HepG2 (cell line): ENCODE data around the gene ANKRD44. TPM values are rescaled to one million over a fixed set of nuclear protein-coding genes. Genes with fewer than 3 reads are reported as not detected.

Source experiments
- ATAC-seq: fragments of 200-7000 bp; cut with Tn5 transposase; 3 replicates; pipeline ENCODE4 v1.9.1; 2020; ENCODE audit warnings: mild to moderate bottlenecking, moderate library complexity
- BruUV-seq: library from RNA; stranded (reverse); fragments of 400-500 nt; replicated peaks from 2 replicates; lab custom pipeline; 2021; lab: Mats Ljungman, UMichigan
- CTCF ChIA-PET: fragments of 300-600 bp; formaldehyde crosslinking; extraction: SDS; loops from one replicate; lab custom pipeline; 2021; ENCODE audit warnings: low total read pairs, inconsistent platforms, low intra/inter-chr PET ratio; lab: Yijun Ruan, JAX
- POLR2A ChIA-PET: fragments of 350-600 bp; sonication (Branson Sonifier 250); formaldehyde crosslinking; loops from one replicate; lab custom pipeline; 2020; ENCODE audit warnings: antibody characterized with exemption, inconsistent platforms; lab: Yijun Ruan, JAX
- DNase-seq: peaks from one replicate; pipeline ENCODE4 v3.0.0-alpha.2; 2015; ENCODE audit warnings: low spot score
- FAIRE-seq: peaks from 3 replicates; lab custom pipeline; 2011; peaks lifted over from hg19 to GRCh38; lab: Jason Lieb, UNC
- H2AFZ ChIP-seq: one replicate; pipeline ENCODE4 v1.6.1; 2011; ENCODE audit warnings: low read length, inconsistent platforms
- H3K27ac ChIP-seq: fragments of 300-600 bp; 3 replicates; pipeline ENCODE4 v1.8.0; 2011; ENCODE audit warnings: mixed run types, mild to moderate bottlenecking, mixed read lengths, low read length, inconsistent platforms; ENCODE audit not compliant: insufficient read depth; ENCODE audit errors: extremely low read length
- H3K27me3 ChIP-seq, 2 experiments: fragments of 200-600 bp in 1 of 2; 2 replicates in 1 of 2; 3 replicates in 1 of 2; pipeline versions ENCODE4 v1.6.0 to v1.8.0; 2011; ENCODE audit warnings: low read length in 2 of 2, mild to moderate bottlenecking in 2 of 2, moderate library complexity in 2 of 2, inconsistent platforms in 1 of 2; ENCODE audit not compliant: insufficient read depth in 2 of 2, control insufficient read depth in 1 of 2
- H3K36me3 ChIP-seq, 2 experiments: fragments of 200-600 bp in 1 of 2; replicated peaks in 1 of 2; 2 replicates in 1 of 2; 3 replicates in 1 of 2; pipeline versions ENCODE4 v1.5.1 to v1.8.0; 2011; ENCODE audit warnings: low read length in 2 of 2, inconsistent platforms in 1 of 2; ENCODE audit not compliant: insufficient read depth in 2 of 2, control insufficient read depth in 1 of 2
- H3K4me1 ChIP-seq: 2 replicates; pipeline ENCODE4 v1.5.1; 2012; ENCODE audit warnings: low read length, inconsistent platforms; ENCODE audit not compliant: insufficient read depth
- H3K4me2 ChIP-seq: 2 replicates; pipeline ENCODE4 v1.6.0; 2011; ENCODE audit warnings: low read depth, low read length, inconsistent platforms
- H3K4me3 ChIP-seq, 3 experiments: fragments of 200-600 bp in 1 of 3; sonication (generic), shearing (Covaris generic) in 1 of 3; replicated peaks in 1 of 3; 2 replicates each; pipeline ENCODE4 v1.5.1; 2011 to 2016; ENCODE audit warnings: low read length in 3 of 3, inconsistent platforms in 2 of 3, low read depth in 2 of 3, mild to moderate bottlenecking in 2 of 3, control low read depth in 1 of 3, mixed read lengths in 1 of 3; ENCODE audit not compliant: insufficient read depth in 1 of 3
- H3K79me2 ChIP-seq: one replicate; pipeline ENCODE4 v1.6.1; 2011; ENCODE audit warnings: low read length, inconsistent platforms; ENCODE audit not compliant: insufficient read depth
- H3K9ac ChIP-seq: 2 replicates; pipeline ENCODE4 v1.6.0; 2011; ENCODE audit warnings: mild to moderate bottlenecking, low read depth, low read length, inconsistent platforms; ENCODE audit not compliant: insufficient read depth
- H3K9me3 ChIP-seq: 2 replicates; pipeline ENCODE4 v1.5.1; 2012; ENCODE audit warnings: mild to moderate bottlenecking, low read length
- H4K20me1 ChIP-seq: 2 replicates; pipeline ENCODE4 v1.6.0; 2011; ENCODE audit warnings: inconsistent platforms, mild to moderate bottlenecking, low read length, moderate library complexity; ENCODE audit not compliant: insufficient read depth
- CHCHD3 ChIP-seq: sonication (generic); formaldehyde crosslinking; IDR thresholded peaks from 2 replicates; pipeline ENCODE4 v1.8.0; 2022; ENCODE audit warnings: mild to moderate bottlenecking, missing genetic modification reagents, moderate library complexity
- KDM3A ChIP-seq: IDR thresholded peaks from 2 replicates; pipeline ENCODE4 v1.6.1; 2018; ENCODE audit warnings: low read depth, missing compliant biosample characterization
- PHB2 ChIP-seq: fragments of 450-650 bp; IDR thresholded peaks from 2 replicates; pipeline ENCODE4 v1.6.1; 2018; ENCODE audit not compliant: partially characterized antibody
- RBAK ChIP-seq: sonication (generic); formaldehyde crosslinking; IDR thresholded peaks from 2 replicates; pipeline ENCODE4 v1.5.1; 2020; ENCODE audit warnings: mild to moderate bottlenecking, missing genetic modification reagents
- RFX5 ChIP-seq: IDR thresholded peaks from 2 replicates; pipeline ENCODE4 v1.6.1; 2011; ENCODE audit warnings: low read depth, low read length, improper control_type of control experiment
- SATB2 ChIP-seq: sonication (generic); formaldehyde crosslinking; IDR thresholded peaks from 2 replicates; pipeline ENCODE4 v1.5.0; 2020; ENCODE audit warnings: missing genetic modification reagents
- TFAP4 ChIP-seq: sonication (generic); IDR thresholded peaks from 2 replicates; pipeline ENCODE4 v1.6.1; 2016; ENCODE audit warnings: low read depth, borderline replicate concordance
- ZNF431 ChIP-seq: sonication (generic); formaldehyde crosslinking; IDR thresholded peaks from 2 replicates; pipeline ENCODE4 v1.9.0; 2022; ENCODE audit warnings: missing genetic modification reagents, low read depth, mild to moderate bottlenecking, borderline replicate concordance
- ZNF724P ChIP-seq: sonication (generic); formaldehyde crosslinking; IDR thresholded peaks from 2 replicates; pipeline ENCODE4 v1.8.0; 2022; ENCODE audit warnings: missing genetic modification reagents, borderline replicate concordance
- WGBS: methylation state at CpG from one replicate; pipeline ENCODE4 v1.1.6; 2017; ENCODE audit warnings: low lambda C conversion rate; 5-methylcytosine and 5-hydroxymethylcytosine counted together
- in situ Hi-C: cut with HindIII; loops from 2 replicates; pipeline ENCODE4 v1.10.0; 2017; ENCODE audit warnings: low pct_unique_long_range_greater_than_20kb; ENCODE audit not compliant: extremely low pct_ligation_motif_present
- intact Hi-C: fragments of 100-400 bp; cut with micrococcal nuclease; formaldehyde crosslinking; loops from one replicate; pipeline ENCODE4 v1.10.0; 2022; ENCODE audit not compliant: unreplicated experiment
- polyA plus RNA-seq, 8 experiments: library from polyadenylated mRNA; depleted of rRNA in 3 of 8; stranded (reverse) in 7 of 8; unstranded in 1 of 8; fragments of >200 nt; fragmentation: Illumina TruSeq in 4 of 8; extraction: Trizol in 4 of 8; gene quantifications; 2 replicates each; pipeline versions ENCODE4 v1.2.1 to v1.2.3, GENCODE V29; 2011 to 2016; ENCODE audit warnings: low read depth in 4 of 8, missing spikeins in 1 of 8, mixed read lengths in 1 of 8; ENCODE audit not compliant: insufficient read depth in 1 of 8
- total RNA-seq, 5 experiments: library from RNA; depleted of rRNA; stranded (reverse); fragments of >200 nt; fragmentation: Illumina TruSeq; extraction: Trizol; gene quantifications; 2 replicates each; pipeline ENCODE4 v1.2.3, GENCODE V29; 2016; ENCODE audit warnings: low read depth in 1 of 5
- TF ChIP-seq, protein P1 (sequence below): sonication (generic); formaldehyde crosslinking; IDR thresholded peaks from 2 replicates; pipeline ENCODE4 v1.8.1; 2022; ENCODE audit warnings: mild to moderate bottlenecking, missing genetic modification reagents
- TF ChIP-seq, protein P2 (sequence below): sonication (generic); formaldehyde crosslinking; IDR thresholded peaks from 2 replicates; pipeline ENCODE4 v1.5.1; 2020; ENCODE audit warnings: mild to moderate bottlenecking, missing genetic modification reagents, borderline replicate concordance

Gene ANKRD44
- total and polyA plus RNA-seq, 2 of the 13 experiments (the other 11 are each of a cell fraction or from before 2014, with no cell fraction given), result 0.04 to 0.11 TPM

DNA sequence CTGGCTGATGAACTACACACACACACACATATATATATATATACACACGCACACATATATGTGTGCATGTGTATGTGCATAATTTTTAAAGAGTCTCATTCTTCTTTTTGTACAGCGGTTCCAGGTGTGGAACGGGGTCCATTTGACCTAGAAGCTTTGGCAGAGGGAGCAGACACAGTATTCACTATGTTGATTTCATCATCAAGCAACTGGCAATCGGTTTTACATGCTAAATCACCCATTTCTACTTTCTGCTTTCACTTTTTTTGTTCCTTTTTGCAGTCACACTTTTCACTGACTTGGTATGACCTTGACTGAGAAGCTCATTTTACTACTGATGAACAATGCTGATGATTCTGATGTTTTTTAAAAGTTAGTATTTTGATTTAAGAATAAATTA lies 321.1 kb downstream of the ANKRD44 start (continued):
- TF ChIP-seq, protein P1, sequence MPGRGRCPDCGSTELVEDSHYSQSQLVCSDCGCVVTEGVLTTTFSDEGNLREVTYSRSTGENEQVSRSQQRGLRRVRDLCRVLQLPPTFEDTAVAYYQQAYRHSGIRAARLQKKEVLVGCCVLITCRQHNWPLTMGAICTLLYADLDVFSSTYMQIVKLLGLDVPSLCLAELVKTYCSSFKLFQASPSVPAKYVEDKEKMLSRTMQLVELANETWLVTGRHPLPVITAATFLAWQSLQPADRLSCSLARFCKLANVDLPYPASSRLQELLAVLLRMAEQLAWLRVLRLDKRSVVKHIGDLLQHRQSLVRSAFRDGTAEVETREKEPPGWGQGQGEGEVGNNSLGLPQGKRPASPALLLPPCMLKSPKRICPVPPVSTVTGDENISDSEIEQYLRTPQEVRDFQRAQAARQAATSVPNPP (CRISPR knock-in tag), result no peak
- TF ChIP-seq PHB2 (no peak), RBAK (CRISPR knock-in tag) (no peak), RFX5 (no peak), KDM3A (CRISPR knock-in tag) (no peak), SATB2 (CRISPR knock-in tag) (no peak), ZNF431 (CRISPR knock-in tag) (no peak), ZNF724P (CRISPR knock-in tag) (no peak)
- TF ChIP-seq, all 625 proteins: peak for 0

DNA sequence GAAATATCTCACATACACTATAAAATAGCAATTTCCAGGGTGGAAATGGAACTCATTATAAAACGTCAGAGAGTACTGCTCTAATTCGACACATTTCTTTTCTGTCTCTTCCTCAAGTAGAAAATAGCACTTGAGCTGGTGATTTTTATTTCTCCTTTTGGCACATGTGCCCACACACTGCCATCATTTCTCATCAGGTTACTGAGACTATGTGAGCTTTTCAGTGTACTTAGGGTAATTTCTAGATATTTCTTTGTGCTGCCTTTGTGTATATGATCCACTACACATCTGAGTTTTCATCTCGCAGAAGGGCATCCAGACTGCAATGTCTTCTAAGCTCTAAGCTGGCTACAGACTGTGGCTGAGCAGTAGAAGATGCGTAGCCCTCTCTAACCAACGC lies 321.9 kb downstream of the ANKRD44 start:
- Histone ChIP-seq H3K4me1 (no peaks in the 10 kb centered on the region), H2AFZ (no peak overlapping the region), H3K36me3 (no peaks in the 10 kb centered on the region), H3K9me3 (no peaks in the 10 kb centered on the region), H3K79me2 (no peaks in the 10 kb centered on the region), H3K9ac (no peak overlapping the region), H3K4me3 (no peak overlapping the region), H3K27me3 (no peaks in the 10 kb centered on the region; a peak in 1 of 5 replicates), H4K20me1 (no peaks in the 10 kb centered on the region), H3K4me2 (no peak overlapping the region), H3K27ac (no peak overlapping the region)
- FAIRE-seq (no peak), ATAC-seq (no peak), DNase-seq (no peak)
- intact Hi-C loops, result no loop called here
- no TSS peak for BruUV-seq
- 32% methylated on average over 5 of the region's 5 CpGs for WGBS
- in situ Hi-C loops, result no loop called here
- ChIA-PET CTCF (no interaction called here), POLR2A (no interaction called here)
- TF ChIP-seq CHCHD3 (CRISPR knock-in tag) (no peak), TFAP4 (no peak)
- TF ChIP-seq, protein P2, sequence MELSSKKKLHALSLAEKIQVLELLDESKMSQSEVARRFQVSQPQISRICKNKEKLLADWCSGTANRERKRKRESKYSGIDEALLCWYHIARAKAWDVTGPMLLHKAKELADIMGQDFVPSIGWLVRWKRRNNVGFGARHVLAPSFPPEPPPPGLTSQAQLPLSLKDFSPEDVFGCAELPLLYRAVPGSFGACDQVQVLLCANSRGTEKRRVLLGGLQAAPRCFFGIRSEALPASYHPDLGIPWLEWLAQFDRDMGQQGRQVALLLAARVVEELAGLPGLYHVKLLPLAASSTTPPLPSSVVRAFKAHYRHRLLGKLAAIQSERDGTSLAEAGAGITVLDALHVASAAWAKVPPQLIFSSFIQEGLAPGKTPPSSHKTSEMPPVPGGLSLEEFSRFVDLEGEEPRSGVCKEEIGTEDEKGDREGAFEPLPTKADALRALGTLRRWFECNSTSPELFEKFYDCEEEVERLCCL (CRISPR knock-in tag), result no peak
